HG02973 (cell line): ENCODE results near the gene RAPGEF2.
"Not testable (repeated sequence)": the region's sequence is repeated elsewhere in the genome, so short reads cannot be mapped to it uniquely, and the experiment has no call there.

Experiments used
- ATAC-seq: cut with Tn5 transposase; IDR thresholded peaks from one replicate; pipeline ENCODE4 v1.9.1; 2021; ENCODE audit warnings: moderate library complexity; ENCODE audit not compliant: unreplicated experiment

RAPGEF2 gene

DNA sequence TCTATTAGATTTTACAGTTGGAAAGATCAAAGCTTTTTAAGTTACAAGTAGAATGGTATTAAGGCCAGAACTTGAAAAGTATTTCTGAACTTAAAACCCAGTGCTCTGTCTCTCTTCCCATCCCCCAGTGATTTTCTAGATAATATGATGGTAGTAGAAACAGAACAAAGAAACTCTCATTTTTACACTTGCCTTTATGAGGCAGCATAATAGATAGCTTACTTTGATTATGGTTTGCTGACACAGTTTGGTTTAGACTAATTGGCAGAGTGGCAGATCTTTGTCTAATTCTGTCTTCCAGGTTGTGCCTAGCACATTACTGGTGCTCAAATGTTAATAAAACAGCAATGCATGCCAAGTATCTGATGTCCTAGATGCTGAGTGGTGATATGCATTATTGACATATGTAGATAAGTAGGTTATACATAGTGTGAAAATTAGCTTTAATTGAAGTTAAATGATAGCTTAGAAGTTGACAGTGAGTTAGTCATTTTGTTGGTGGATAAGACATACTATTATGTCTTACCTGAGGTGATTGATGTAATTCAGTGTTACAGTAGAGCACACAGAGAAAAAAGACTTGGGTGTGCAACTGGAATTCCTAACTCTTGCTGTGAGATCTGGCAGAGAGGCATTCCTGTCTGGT lies 4.3 kb upstream of the RAPGEF2 start:
- no peak for ATAC-seq

DNA sequence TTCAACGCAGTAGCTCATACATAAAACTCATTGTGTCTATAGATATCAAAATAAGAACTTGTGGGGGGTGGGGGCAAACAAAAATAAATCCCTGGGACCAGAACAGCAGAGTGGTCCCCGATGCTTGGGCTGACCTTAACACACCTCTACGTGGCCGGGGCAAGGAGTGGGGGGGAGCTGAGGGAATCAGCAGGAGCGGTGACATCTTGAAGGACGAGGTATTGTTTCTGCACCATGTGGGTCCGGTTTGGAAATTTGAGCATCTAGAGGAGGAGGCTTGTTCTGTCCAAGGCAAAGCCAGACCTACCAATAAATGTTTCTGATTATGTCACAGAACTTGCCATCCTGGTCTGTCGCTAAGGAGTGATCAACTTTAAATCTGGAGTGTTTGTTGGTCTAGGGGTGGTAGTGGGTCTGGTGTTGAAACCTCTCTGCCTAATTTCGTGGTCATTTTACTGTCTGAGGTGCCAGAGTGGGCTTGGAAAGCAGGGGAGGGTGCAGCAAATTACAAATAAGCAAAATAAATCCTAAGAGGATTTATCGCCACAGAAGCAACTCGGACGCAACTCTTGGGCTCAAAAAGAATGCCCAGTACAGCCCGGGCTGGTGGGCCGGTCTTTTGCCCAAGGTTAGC lies 774 bp upstream of the RAPGEF2 start:
- ATAC-seq: no peak

DNA sequence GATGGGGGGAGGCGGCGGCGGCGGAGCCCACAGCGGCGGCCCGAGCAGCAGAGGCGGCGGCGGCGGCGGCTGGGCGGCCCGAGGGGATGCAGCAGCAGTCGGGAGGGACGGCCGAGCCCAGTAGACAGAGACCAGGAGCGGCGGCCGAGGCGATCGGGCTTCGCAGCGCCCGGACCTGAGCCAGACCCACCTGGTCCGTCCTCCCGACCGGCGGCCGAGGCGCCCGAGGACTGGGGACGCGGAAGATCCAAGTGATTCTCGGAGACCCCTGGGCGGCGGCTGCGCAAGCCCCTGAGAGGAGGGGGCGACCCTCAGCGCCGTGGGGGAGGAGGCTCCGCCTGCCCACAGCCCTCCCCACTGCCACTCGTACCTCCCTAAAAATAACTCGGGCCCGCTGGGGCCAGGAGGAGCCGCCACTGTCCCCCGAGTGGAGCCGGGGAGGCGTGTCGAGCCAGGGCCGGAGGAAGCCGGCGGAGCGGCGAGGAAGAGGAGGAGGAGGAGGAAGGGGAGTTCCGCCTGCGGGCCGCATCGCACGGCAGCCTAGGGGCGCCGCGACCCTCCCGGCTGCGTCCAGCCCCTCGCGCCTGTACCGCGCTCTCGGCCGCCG lies 608 bp downstream of the RAPGEF2 start:
- peak; percentile 26 for ATAC-seq

DNA sequence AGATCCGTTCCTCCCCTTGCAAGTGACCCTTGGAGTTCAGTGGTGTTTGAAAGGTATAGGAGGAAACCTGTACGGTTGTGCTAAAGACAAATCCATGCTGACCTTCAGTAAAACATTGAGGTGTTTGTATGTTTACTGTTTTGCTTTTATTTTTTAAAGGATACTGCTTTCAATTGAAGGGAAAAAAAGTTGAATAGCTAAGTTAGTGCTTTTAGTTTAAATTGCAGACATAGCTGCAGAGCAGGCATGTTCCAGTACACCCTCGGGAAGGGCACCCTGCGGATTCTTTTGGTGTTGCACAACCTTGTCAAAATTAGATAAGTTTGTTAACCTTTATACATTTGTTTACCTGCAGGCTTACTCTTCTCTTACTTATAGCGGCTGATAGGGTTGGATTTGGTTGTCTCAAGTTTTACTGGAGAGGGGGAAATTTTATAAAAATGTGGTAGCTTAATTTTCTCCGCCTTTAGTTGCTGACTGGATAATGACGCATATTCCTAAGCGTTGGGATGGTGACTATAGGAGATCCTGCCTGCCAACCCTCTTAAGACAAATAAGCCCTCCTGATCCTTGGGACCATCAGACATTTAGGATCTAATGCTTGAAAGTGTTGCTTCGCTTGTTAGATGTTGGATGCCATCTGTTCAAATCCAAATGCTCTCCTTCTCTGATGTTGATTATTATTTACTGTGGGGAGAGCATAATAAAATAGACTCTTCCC lies 2.0 kb downstream of the RAPGEF2 start:
- no peak for ATAC-seq

DNA sequence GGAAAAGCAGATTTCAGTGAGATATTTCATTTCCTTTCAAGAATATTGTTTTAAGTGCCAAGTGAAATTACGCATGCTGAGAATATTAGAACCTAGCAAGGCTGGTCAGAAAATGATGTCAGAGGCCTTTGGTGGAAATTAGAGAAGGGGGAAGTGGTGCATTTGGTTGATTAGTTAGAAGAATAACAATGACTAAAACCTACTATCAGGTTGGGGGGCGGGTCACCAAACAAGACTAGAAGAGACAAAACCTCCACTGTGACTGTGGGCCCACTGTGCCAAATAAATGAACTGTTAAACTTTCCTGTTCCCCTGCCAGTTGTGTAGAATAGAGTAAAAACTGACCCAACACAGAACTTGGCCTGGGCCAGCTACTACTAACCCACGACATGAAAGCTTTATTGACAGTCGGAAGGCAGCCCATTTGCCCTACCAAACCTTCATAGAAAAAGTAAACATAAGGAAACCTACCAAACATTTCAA lies 2.9 kb downstream of the RAPGEF2 start:
- no peak for ATAC-seq

DNA sequence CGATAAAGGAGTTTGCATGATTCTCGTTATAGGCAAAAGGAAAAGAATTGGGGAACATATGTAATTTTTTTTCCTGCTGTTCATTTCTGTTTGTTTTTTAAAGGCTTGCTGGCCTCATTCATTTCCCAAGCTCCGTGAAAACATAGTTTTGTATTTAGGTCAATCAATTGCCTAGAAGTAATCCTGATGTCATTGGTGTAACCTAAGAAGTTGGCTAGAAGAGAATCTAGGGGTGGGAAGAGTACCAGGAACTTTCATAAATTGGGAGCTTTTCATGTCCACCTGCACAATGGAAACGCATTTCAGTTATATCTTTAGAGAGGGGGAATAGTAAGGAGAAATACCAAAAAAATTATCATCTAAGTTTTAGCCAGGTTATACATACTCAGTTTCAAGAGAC lies 3.8 kb downstream of the RAPGEF2 start:
- ATAC-seq: no peak

DNA sequence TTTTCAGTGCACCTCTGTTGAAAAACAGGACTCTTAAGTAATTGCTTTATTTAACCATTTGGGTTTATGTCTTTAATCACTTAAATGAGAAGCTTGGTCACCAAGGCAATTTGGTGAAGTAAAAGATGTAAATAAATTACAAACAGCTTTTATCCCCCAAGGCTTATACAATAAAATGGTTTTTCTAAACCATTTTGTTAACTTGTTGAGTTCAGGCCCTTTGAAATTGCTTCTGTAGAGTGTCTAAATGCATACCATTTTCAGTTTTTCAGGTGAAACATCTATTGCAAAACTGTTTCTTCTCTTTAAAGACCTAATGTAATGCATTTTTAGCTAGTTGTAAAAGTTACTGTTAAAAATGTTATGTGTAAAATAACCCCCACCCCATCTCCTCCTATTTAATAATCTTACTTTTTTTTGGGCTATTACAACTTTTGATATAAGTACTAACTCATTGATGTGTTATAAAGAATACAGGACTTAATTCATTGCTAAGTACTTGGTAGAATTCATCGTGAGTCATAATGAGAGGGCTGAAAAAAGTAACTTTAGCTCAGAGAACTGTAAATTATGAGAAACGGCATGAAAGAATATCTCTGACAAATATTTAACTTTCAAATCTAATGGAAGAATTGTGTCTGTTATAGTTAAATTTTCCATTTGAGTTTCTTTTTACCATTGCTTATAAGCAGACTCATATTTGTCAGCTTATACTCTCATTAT lies 4.5 kb downstream of the RAPGEF2 start:
- ATAC-seq: no peak

DNA sequence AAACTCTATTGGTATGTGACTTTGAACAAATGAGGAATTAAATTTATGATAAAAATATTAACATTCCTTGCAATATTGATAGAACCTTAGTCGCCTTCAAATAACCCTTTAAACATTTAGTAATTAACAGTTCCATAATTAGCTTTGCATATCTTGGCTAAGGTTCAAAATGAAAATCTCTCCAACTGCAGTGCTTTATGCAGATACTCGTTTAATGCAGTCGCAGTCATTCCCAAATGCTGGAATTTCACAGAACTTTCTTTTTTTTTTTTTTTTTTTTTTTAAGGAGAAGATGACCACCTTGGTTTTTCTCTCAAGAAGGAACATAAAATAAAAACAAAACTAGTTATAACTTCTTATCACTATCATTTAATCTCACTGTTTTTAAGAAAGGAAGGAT lies 5.2 kb downstream of the RAPGEF2 start:
- no peak for ATAC-seq

DNA sequence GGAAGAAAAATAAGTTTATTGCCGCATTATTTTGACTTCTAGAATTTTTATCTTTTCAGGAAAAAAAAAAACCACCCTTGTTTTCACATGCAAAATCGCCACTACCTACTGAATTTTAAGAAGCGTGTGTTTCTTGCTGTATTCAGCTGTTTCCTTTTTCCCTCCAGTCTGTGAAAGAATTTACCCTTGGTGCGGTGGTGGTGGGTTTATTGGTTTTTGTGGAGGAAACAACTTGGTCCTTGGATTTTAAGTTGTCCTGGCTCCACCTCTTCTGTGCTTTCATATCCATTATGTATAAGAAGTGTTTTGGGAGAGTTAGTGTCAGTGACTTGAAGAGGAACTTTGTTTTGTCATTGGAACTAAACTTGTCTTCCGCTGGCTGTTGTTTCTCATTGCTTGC lies 8.1 kb downstream of the RAPGEF2 start:
- no peak for ATAC-seq

DNA sequence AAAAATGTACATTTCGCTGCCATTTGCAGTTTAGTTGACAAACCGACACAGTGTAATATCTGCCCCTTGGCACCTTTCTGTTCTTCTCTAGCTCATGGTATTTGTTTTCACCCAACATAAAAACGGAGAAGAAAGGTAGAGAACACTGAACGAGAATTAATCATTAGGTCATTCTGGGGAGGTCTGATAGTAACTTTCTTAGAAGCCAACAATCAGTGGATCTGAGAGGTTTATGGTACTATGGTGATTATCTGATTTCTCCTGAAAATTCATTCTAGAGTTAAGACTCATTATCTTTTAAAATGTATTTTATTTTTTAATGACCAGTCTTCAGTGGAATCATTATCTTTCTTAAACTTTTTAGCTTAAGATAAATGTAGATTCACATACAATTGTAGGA lies 8.5 kb downstream of the RAPGEF2 start:
- ATAC-seq: no peak

DNA sequence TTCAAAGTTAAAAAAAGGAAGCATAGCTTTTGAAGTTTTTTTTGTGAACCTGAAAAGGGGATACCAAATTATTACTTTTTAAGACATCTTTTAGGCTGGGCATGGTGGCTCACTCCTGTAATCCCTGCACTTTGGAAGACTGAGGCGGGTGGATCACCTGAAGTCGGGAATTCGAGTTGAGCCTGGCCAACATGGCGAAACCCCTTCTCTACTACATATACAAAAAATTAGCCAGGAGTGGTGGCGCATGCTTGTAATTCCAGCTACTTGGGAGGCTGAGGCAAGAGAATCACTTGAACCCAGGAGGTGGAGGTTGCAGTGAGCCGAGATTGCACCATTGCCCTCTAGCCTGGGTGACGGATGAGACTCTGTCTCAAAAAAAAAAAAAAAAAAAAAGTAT lies 10.5 kb downstream of the RAPGEF2 start:
- not testable (repeated sequence) for ATAC-seq

DNA sequence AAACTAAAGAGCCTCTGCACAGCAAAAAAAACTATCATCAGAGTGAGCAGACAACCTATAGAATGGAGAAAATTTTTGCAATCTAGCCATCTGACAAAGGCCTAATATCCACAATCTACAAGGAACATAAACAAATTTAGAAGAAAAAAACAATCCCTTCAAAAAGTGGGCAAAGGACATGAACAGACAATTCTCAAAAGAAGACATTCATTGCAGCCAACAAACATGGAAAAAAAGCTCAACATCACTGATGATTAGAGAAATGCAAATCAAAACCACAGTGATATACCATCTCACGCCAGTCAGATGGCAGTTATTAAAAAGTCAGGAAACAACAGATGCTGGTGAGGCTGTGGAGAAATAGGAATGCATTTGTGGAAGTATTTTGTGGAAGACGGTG lies 13.2 kb downstream of the RAPGEF2 start:
- not testable (repeated sequence) for ATAC-seq

DNA sequence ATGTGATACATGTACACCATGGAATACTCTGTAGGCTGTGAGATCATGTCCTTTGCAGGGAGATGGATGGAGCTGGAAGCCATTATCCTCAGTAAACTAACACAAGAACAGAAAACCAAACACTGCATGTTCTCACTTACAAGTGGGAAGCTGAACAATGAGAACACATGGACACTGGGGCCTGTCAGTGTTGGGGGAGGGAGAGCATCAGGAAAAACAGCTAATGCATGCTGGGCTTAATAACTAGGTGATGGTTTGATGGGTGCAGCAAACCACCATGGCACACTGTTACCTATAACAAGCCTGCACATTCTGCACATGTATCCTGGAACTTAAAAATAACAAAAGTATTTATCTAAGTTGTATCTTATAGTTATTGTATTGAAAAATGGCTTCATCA lies 13.8 kb downstream of the RAPGEF2 start:
- ATAC-seq: not testable (repeated sequence)

DNA sequence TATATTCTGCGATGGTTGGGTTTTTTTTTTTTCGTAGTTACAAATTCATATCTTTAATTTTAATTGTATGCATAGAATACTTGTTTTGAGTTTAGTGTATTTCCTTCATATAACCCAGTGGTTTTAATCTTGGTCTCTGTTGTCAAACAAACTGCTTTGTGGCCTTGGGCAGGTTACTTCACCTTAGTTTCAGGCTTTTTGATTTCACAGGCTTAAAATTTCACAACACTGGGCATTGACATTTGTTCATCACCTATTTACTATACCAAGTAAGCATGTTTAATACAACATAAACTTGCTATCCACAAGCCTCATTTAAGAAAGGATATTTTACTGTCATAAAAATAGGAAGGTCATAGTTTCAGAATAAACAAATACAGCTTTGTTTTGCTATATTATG lies 14.7 kb downstream of the RAPGEF2 start:
- no peak for ATAC-seq

DNA sequence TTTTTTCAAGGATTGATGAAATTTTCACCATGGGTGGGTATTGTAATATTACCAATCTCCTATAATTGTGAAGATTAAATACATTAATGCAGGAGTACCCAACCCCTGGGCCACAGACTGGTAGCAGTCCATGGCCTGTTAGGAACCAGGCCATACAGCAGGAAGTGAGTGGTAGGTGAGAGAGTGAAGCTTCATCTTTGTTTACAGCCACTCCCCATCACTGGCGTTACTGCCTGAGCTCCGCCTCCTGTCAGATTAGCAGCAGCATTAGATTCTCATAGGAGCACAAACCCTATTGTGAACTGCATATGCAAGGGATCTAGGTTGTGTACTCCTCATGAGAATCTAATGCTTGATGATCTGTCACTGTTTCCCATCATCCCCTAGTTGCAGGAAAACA lies 15.1 kb downstream of the RAPGEF2 start:
- no peak for ATAC-seq

DNA sequence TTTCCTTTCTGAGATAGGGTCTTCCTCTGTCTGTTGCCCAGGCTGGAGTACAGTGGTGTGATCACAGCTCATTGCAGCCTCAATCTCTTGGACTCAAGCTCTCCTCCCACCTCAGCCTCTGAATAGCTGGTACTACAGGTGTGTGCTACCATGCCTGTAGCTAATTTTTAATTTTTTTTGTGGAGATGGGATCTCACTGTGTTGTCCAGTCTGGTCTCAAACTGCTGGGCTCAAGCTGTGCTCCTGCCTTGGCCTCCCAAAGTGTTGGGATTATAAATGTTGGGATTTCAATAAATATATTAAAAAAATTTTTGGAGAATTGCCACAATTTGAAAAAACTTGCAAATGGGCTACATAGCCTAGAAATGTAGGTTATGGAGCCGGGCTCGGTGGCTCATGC lies 18.5 kb downstream of the RAPGEF2 start:
- no peak for ATAC-seq

DNA sequence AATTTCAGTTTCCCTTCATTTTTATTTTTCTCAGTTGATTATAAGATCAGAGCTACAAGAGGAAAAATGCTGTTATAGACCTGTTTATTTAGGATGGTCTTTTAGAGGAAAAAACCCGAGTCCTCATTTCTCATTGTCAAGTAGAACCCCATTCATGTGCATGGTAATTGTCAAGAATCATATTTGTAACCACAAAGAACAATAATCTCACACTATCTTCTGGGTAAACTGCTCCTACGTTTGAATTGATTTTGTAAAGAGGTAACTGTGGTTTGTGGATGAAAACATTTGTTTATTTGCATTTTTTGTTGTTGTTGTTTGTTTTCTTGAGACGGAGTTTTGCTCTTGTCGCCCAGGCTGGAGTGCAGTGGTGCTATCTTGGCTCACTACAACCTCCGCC lies 23.8 kb downstream of the RAPGEF2 start:
- ATAC-seq: no peak

DNA sequence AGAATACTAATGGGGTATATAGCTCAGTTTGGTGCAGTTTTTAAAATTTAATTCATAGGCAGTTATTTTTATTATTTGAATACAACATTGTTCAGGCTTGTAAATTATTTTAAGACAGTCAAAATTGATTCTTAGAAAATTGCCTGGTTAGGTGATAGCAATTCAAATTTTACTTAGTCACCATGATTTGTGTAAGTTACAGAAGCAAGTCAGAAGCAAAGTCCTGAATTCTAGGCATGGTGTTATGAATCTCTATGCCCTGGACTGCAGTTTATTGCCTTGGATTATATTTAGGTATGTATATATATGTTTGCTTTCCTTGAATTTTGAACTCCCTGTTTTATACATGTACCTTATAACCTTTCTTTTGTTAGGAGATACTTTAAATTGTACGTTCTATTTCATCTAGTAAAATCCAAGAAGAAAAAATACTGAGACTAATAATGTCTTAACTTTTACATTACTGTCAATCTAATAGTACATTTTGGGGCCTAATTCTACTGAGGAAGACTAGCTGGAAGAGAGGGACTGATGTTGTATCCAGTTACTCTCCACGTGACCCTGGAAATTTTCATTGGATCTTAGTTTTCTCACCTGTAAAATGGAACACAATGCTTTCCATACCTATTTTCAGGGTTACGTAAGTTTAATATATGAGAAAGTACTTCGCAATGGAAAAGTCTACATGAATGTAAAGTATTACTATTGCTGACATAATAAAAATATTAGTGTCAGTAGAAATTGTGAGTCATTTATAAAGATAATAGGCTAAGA lies 25.1 kb downstream of the RAPGEF2 start:
- ATAC-seq: no peak

DNA sequence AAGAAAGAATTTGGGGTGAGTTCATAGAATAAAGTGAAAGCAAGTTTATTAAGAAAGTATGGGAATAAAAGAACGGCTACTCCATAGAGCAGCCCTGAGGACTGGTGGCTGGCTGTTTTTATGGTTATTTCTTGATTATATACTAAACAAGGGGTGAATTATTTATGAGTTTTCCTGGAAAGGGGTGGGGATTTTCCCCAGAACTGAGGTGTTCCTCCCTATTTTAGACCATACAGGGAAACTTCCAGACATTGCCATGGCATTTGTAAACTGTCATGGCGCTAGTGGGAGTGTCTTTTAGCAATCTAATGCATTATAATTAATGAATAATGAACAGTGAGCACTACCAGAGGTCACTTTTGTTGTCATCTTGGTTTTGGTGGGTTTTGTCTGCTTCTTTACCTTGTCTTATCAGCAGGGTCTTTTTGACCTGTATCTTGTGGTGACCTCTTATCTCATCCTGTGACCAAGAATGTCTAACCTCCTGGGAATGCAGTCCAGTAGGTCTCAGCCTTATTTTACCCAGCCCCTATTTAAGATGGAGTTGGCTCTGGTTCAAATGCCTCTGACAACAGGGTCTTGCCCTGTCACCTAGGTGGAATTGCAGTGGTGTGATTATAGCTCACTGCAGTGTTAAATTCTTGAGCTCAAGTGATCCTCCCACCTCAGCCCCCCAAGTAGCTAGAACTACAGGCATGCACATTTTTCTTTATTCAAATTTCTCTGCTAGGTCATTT lies 27.1 kb downstream of the RAPGEF2 start:
- ATAC-seq: no peak

DNA sequence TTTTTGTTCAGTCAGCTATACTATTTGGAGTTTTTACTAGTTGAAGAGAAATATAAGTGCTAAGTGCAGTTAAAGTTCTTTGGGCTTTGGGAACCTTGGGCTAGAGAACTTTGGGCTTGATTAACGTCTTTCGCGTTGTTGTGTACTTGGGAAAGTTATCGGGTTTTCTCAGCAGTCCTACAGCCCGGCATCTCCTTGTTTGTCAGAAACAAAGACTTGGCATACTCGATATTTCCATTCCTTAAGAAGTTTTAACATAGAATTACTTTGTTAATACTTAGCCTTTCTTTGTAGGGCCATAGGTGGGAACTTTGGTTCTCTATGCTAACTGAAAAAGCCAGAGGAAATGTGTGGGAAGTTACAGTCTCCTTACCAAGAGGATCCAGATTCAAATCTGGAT lies 28.7 kb downstream of the RAPGEF2 start:
- ATAC-seq: no peak
